GM12872 (cell line): ENCODE results near the gene MYO1E.

Experiments used
- CTCF ChIP-seq: IDR thresholded peaks from 3 replicates; pipeline ENCODE4 v1.5.1; 2011; ENCODE audit warnings: low read depth, mild to moderate bottlenecking, low read length, moderate library complexity; ENCODE audit not compliant: insufficient read depth

The MYO1E gene

GRCh38 chr15:59276225-59277178, 96.2 kb downstream of the MYO1E start:
- TF ChIP-seq CTCF = no peak

- TF ChIP-seq CTCF = no peak
Observed at GRCh38 chr15:59274126-59274970, 98.3 kb downstream of the MYO1E start.

GRCh38 chr15:59273234-59273633, 99.4 kb downstream of the MYO1E start:
- no peak for TF ChIP-seq CTCF

- TF ChIP-seq CTCF = no peak
Observed at GRCh38 chr15:59271595-59272201, 101.0 kb downstream of the MYO1E start.

- no peak for TF ChIP-seq CTCF
Observed at GRCh38 chr15:59268852-59269407, 103.7 kb downstream of the MYO1E start.

GRCh38 chr15:59268168-59268851, 104.4 kb downstream of the MYO1E start:
- TF ChIP-seq CTCF = no peak
